COR-L47 (cell line): ENCODE measurements around the gene GALNT11.
"Not testable (repeated sequence)": the region's sequence is repeated elsewhere in the genome, so short reads cannot be mapped to it uniquely, and the experiment has no call there.

Source experiments
- DNase-seq: peaks from one replicate; lab custom pipeline; 2025; lab: John Stamatoyannopoulos, UW

The GALNT11 gene

GRCh38 chr7:152027491-152028365 is 2.3 kb downstream of the GALNT11 start:
- not testable (repeated sequence) for DNase-seq

GRCh38 chr7:152030059-152030458 is 4.6 kb downstream of the GALNT11 start:
- peak; percentile 52 for DNase-seq

- not testable (repeated sequence) for DNase-seq
Observed at GRCh38 chr7:152030639-152031038, 5.2 kb downstream of the GALNT11 start.

- DNase-seq = no peak
Observed at GRCh38 chr7:152035817-152036216, 10.3 kb downstream of the GALNT11 start.

- DNase-seq = not testable (repeated sequence)
Observed at GRCh38 chr7:152038410-152038809, 12.9 kb downstream of the GALNT11 start.

- DNase-seq = not testable (repeated sequence)
Observed at GRCh38 chr7:152043086-152043485, 17.6 kb downstream of the GALNT11 start.

GRCh38 chr7:152044909-152045308 is 19.4 kb downstream of the GALNT11 start:
- DNase-seq = not testable (repeated sequence)

- no peak for DNase-seq
Observed at GRCh38 chr7:152046531-152046930, 21.1 kb downstream of the GALNT11 start.

GRCh38 chr7:152048051-152048450 is 22.6 kb downstream of the GALNT11 start:
- no peak for DNase-seq

GRCh38 chr7:152050547-152050971 is 25.1 kb downstream of the GALNT11 start:
- DNase-seq = no peak

GRCh38 chr7:152051968-152052367 is 26.5 kb downstream of the GALNT11 start:
- DNase-seq = no peak

GRCh38 chr7:152052771-152053170 is 27.3 kb downstream of the GALNT11 start:
- DNase-seq = no peak

- DNase-seq = no peak
Observed at GRCh38 chr7:152054367-152055230, 29.1 kb downstream of the GALNT11 start.

GRCh38 chr7:152056621-152057274 is 31.3 kb downstream of the GALNT11 start:
- DNase-seq = no peak

GRCh38 chr7:152059311-152059710 is 33.8 kb downstream of the GALNT11 start:
- no peak for DNase-seq

- DNase-seq = not testable (repeated sequence)
Observed at GRCh38 chr7:152061086-152061485, 35.6 kb downstream of the GALNT11 start.

GRCh38 chr7:152063192-152063591 is 37.7 kb downstream of the GALNT11 start:
- DNase-seq = not testable (repeated sequence)

- not testable (repeated sequence) for DNase-seq
Observed at GRCh38 chr7:152063821-152064220, 38.3 kb downstream of the GALNT11 start.

- not testable (repeated sequence) for DNase-seq
Observed at GRCh38 chr7:152065800-152066344, 40.4 kb downstream of the GALNT11 start.

GRCh38 chr7:152072421-152072820 is 46.9 kb downstream of the GALNT11 start:
- DNase-seq = no peak

GRCh38 chr7:152073352-152073751 is 47.9 kb downstream of the GALNT11 start:
- DNase-seq = no peak

GRCh38 chr7:152074673-152075072 is 49.2 kb downstream of the GALNT11 start:
- no peak for DNase-seq
